Activated T-cell treated with anti-CD3 and anti-CD28 coated beads for 48 hours (primary cell): ENCODE measurements around the gene KRTAP13-1.

Experiments used
- DNase-seq: peaks from one replicate; pipeline ENCODE4 v3.0.0-alpha.2; 2020; ENCODE audit warnings: low read depth

The KRTAP13-1 gene

GRCh38 chr21:30395731-30396130 lies at the start of gene KRTAP13-1:
Gene KRTAP13-1, plus strand, starts transcription at chr21:30396031. Its CDS starts 56 bp downstream, at chr21:30396087.
- no peak for DNase-seq

GRCh38 chr21:30348506-30348905 lies 47.3 kb upstream of the KRTAP13-1 start, which contains the start of gene KRTAP23-1:
Gene KRTAP23-1, minus strand, starts transcription at chr21:30348606. Its CDS starts 0 bp downstream, at chr21:30348606.
- DNase-seq, result no peak

- no peak for DNase-seq
These were observed 46.3 kb upstream of the KRTAP13-1 start for GRCh38 chr21:30349572-30349971.

GRCh38 chr21:30351534-30351933 lies 44.3 kb upstream of the KRTAP13-1 start:
- no peak for DNase-seq

GRCh38 chr21:30354308-30355005 lies 41.4 kb upstream of the KRTAP13-1 start:
- no peak for DNase-seq

- no peak for DNase-seq
These were observed 39.9 kb upstream of the KRTAP13-1 start for GRCh38 chr21:30355906-30356305.

GRCh38 chr21:30372139-30372770 lies 23.6 kb upstream of the KRTAP13-1 start, which contains the start of gene KRTAP13-2:
Gene KRTAP13-2, minus strand, starts transcription at chr21:30372271. Its CDS starts 58 bp downstream, at chr21:30372213.
- DNase-seq, result no peak

- no peak for DNase-seq
These were observed 13.6 kb upstream of the KRTAP13-1 start for GRCh38 chr21:30382201-30382600.

- DNase-seq, result no peak
These were observed 4.3 kb upstream of the KRTAP13-1 start for GRCh38 chr21:30391492-30392025.

GRCh38 chr21:30408782-30409494 lies 13.1 kb downstream of the KRTAP13-1 start:
- DNase-seq, result no peak

GRCh38 chr21:30415993-30416392 lies 20.2 kb downstream of the KRTAP13-1 start:
- DNase-seq, result no peak

- DNase-seq, result no peak
These were observed 30.0 kb downstream of the KRTAP13-1 start, which contains the start of gene KRTAP13-3 for GRCh38 chr21:30425826-30426225. Gene KRTAP13-3, minus strand, starts transcription at chr21:30425926. Its CDS starts 14 bp downstream, at chr21:30425912.

GRCh38 chr21:30426731-30427130 lies 30.9 kb downstream of the KRTAP13-1 start:
- no peak for DNase-seq

- no peak for DNase-seq
These were observed 34.4 kb downstream of the KRTAP13-1 start, which contains the start of gene KRTAP13-4 for GRCh38 chr21:30430170-30430655. Gene KRTAP13-4, plus strand, starts transcription at chr21:30430220. Its CDS starts 56 bp downstream, at chr21:30430276.

GRCh38 chr21:30434033-30434631 lies 38.3 kb downstream of the KRTAP13-1 start:
- DNase-seq, result peak; percentile 4

GRCh38 chr21:30437010-30437565 lies 41.3 kb downstream of the KRTAP13-1 start:
- DNase-seq, result no peak

GRCh38 chr21:30439975-30440374 lies 44.1 kb downstream of the KRTAP13-1 start, which contains the start of gene KRTAP15-1:
Gene KRTAP15-1, plus strand, starts transcription at chr21:30440275. Its CDS starts 53 bp downstream, at chr21:30440328.
- no peak for DNase-seq

- DNase-seq, result no peak
These were observed 47.4 kb downstream of the KRTAP13-1 start for GRCh38 chr21:30443226-30443625.

- no peak for DNase-seq
These were observed 48.4 kb downstream of the KRTAP13-1 start for GRCh38 chr21:30444204-30444603.
